Erythroblast (primary cell): Measurements from ENCODE around the gene RTN4RL1.

ENCODE experiments used
- GATA1 ChIP-seq: IDR thresholded peaks from 2 replicates; pipeline ENCODE4 v1.6.1; 2011; ENCODE audit warnings: low read depth, mild to moderate bottlenecking, control low read depth, low read length, moderate library complexity
- POLR2A ChIP-seq: IDR thresholded peaks from 2 replicates; pipeline ENCODE4 v1.6.1; 2011; ENCODE audit warnings: mild to moderate bottlenecking, low read length

DNA sequence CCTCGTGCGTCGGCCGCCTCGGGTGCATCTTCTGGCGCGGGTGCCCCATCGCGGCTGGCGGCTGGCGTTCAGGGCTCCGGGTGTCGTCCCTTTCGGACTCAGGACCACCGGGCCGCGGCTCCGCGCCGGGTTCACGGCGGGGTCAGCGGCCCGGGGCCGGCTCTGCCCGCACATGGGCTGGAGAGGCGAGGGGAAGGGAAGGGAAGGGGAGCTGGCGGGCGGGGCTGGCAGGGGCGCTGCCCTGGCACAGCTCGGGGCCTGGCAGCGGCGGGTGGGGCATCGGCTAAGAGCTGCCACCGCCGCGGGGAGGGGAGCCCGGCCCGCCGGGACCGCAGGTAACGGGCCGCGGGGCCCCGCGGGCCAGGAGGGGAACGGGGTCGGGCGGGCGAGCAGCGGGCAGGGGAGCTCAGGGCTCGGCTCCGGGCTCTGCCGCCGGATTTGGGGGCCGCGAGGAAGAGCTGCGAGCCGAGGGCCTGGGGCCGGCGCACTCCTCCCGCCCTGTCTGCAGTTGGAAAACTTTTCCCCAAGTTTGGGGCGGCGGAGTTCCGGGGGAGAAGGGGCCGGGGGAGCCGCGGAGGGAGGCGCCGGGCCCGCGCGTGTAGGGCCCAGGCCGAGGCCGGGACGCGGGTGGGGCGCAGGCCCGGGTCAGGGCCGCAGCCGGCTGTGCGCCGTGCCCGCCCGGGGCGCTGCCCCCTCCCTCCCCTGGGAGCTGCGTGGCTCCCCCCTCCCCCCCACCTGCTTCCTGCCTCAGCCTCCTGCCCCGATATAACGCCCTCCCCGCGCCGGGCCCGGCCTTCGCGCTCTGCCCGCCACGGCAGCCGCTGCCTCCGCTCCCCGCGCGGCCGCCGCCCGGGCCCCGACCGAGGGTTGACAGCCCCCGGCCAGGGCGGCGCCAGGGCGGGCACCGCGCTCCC, 30.4 kb upstream of the RTN4RL1 start:
- TF ChIP-seq POLR2A (no peak), GATA1 (no peak)
